Measurements from ENCODE around the gene APOB. TPM values are rescaled to one million over a fixed set of nuclear protein-coding genes. Genes with fewer than 3 reads are reported as not detected.

The APOB gene
- total and polyA plus RNA-seq, 2 of the 13 experiments (the other 11 are each of a cell fraction or from before 2014, with no cell fraction given) = 1,569 to 2,515 TPM

GRCh38 chr2:21005700-21006422 lies 38.0 kb downstream of the APOB start (continued):
- no peak for TF ChIP-seq ELK4 (CRISPR knock-in tag; IDR thresholded peaks at IDR 0.05; ENCODE audit: borderline replicate concordance)
- TF ChIP-seq ZNF530 (CRISPR knock-in tag; IDR thresholded peaks at IDR 0.05; ENCODE audit: low read depth) = no peak
- peak; percentile 48; the same call in 1 of the 2 replicates for TF ChIP-seq HNF1A (IDR thresholded peaks at IDR 0.05; ENCODE audit: low read depth)
- no peak for TF ChIP-seq HNF1A (CRISPR knock-in tag; IDR thresholded peaks at IDR 0.05; ENCODE audit: borderline replicate concordance)
- TF ChIP-seq BATF2 (CRISPR knock-in tag; IDR thresholded peaks at IDR 0.05) = no peak
- TF ChIP-seq ZFP91 (CRISPR knock-in tag; IDR thresholded peaks at IDR 0.05; ENCODE audit: borderline replicate concordance) = no peak
- TF ChIP-seq ZNF543 (CRISPR knock-in tag; IDR thresholded peaks at IDR 0.05) = no peak
- no peak for TF ChIP-seq RELA (CRISPR knock-in tag; IDR thresholded peaks at IDR 0.05)
- TF ChIP-seq HOMEZ (CRISPR knock-in tag; IDR thresholded peaks at IDR 0.05; ENCODE audit: low read depth) = 0 out of 2 replicates have a peak, but pooled peaks have one; percentile 9
- no peak for TF ChIP-seq ZBTB26 (CRISPR knock-in tag; IDR thresholded peaks at IDR 0.05; ENCODE audit: borderline replicate concordance)
- TF ChIP-seq ARID2 (CRISPR knock-in tag; IDR thresholded peaks at IDR 0.05; ENCODE audit: borderline replicate concordance) = no peak
- no peak for TF ChIP-seq MATR3 (CRISPR knock-in tag; IDR thresholded peaks at IDR 0.05)
- no peak for TF ChIP-seq HNRNPLL (IDR thresholded peaks at IDR 0.05; ENCODE audit: low read depth, low read length, poor library complexity, severe bottlenecking)
- TF ChIP-seq SRY (CRISPR knock-in tag; IDR thresholded peaks at IDR 0.05) = no peak; the same call in 1 of the 2 replicates
- TF ChIP-seq TGIF2 (CRISPR knock-in tag; IDR thresholded peaks at IDR 0.05) = no peak; the same call in 1 of the 2 replicates
- no peak for TF ChIP-seq ZNF761 (CRISPR knock-in tag; conservative IDR thresholded peaks at IDR 0.05)
- TF ChIP-seq NKX3-1 (CRISPR knock-in tag; IDR thresholded peaks at IDR 0.05) = peak; percentile 1; the same call in 1 of the 2 replicates
- no peak for TF ChIP-seq ZKSCAN8 (CRISPR knock-in tag; IDR thresholded peaks at IDR 0.05; ENCODE audit: borderline replicate concordance)

Measured in HepG2 (cell line).